Motor neuron (in vitro differentiated cells): ENCODE data around the gene NUTF2. TPM values are rescaled to one million over a fixed set of nuclear protein-coding genes. Genes with fewer than 3 reads are reported as not detected.
A peak's percentile ranks its signal among the peaks of the same experiment; 100 is the strongest.

Source experiments
- ATAC-seq, 8 experiments: fragments of 200-7000 bp; cut with Tn5 transposase; replicated peaks in 6 of 8; 2 replicates each; pipeline ENCODE4 v1.8.0; 2021; ENCODE audit warnings: mild to moderate bottlenecking in 8 of 8, moderate library complexity in 8 of 8
- H3K27ac ChIP-seq, 2 donors: fragments of 250-450 bp; sonication (Bioruptor Pico); 2 replicates each; pipeline ENCODE4 v1.9.0; 2021; ENCODE audit warnings: antibody characterized with exemption in 2 of 2, mild to moderate bottlenecking in 2 of 2, moderate library complexity in 1 of 2
- H3K4me1 ChIP-seq, 2 donors: fragments of 250-450 bp; sonication (Bioruptor Pico); replicated peaks in 1 of 2; 2 replicates each; pipeline ENCODE4 v1.6.1; 2021; ENCODE audit warnings: antibody characterized with exemption in 2 of 2, mild to moderate bottlenecking in 2 of 2, moderate library complexity in 1 of 2
- H3K4me3 ChIP-seq, 5 donors: fragments of 250-450 bp; sonication (Bioruptor Pico); 2 replicates each; pipeline ENCODE4 v1.9.0; 2021; ENCODE audit warnings: antibody characterized with exemption in 5 of 5, mild to moderate bottlenecking in 5 of 5, moderate library complexity in 4 of 5
- WGBS, 10 experiments: fragments of 450-650 bp; shearing (Covaris generic); methylation state at CpG; one replicate each; pipeline ENCODE4 v1.0.0; 2022; 5-methylcytosine and 5-hydroxymethylcytosine counted together
- in situ Hi-C, 9 experiments: fragments of 400-800 bp; cut with MboI; loops; one replicate each; pipeline ENCODE4 v1.15.0; 2021; ENCODE audit warnings: low sequenced_read_pairs in 9 of 9, low pct_unique_long_range_greater_than_20kb in 2 of 9; ENCODE audit not compliant: unreplicated experiment in 9 of 9
- total RNA-seq, 8 experiments: library from RNA; unstranded; fragments of 300-600 nt; gene quantifications; 2 replicates each; pipeline versions ENCODE4 v1.2.3 to v1.2.4, GENCODE V29; 2022

The NUTF2 gene
- total RNA-seq, 8 experiments from 2014 or later = 52.2 to 122 (median 108) TPM

GRCh38 chr16:67884684-67885083 lies 38.0 kb downstream of the NUTF2 start, which contains the start of gene NRN1L:
Gene NRN1L, plus strand, starts transcription at chr16:67884885. Its CDS starts 19 bp downstream, at chr16:67884904.
- peak; percentile 89 to 98 (median 94) for ATAC-seq
- in situ Hi-C loops = no loop called here
- H3K4me1 ChIP-seq = peaks cover 2 to 6% of the 10 kb centered on the region in 2 donors

GRCh38 chr16:67885545-67885944 lies 38.8 kb downstream of the NUTF2 start:
- no peak for ATAC-seq
- Histone ChIP-seq H3K4me1 (peaks cover 2 to 6% of the 10 kb centered on the region in 2 donors), H3K4me3 (no peak overlapping the region), H3K27ac (no peak overlapping the region)
- WGBS, 10 experiments = no CpG with 5 or more reads among the region's 12 CpGs
- in situ Hi-C loops = no loop called here

More at GRCh38 chr16:67884684-67885083, 38.0 kb downstream of the NUTF2 start, which contains the start of gene NRN1L:
- WGBS, 10 experiments = 0 to 40% (median 8%) methylated on average over 1 to 10 of the region's 22 CpGs; no CpG with 5 or more reads in 5 of the 10 experiments
- no peak within 1 kb of the TSS for H3K27ac ChIP-seq
- no peak within 1 kb of the TSS for H3K4me3 ChIP-seq

GRCh38 chr16:67885976-67886375 lies 39.2 kb downstream of the NUTF2 start:
- Histone ChIP-seq H3K27ac (no peak overlapping the region), H3K4me1 (peaks cover 2 to 6% of the 10 kb centered on the region in 2 donors), H3K4me3 (no peak overlapping the region)
- in situ Hi-C loops = no loop called here
- ATAC-seq = no peak
- WGBS, 10 experiments = 82 to 92% (median 83%) methylated on average over 2 to 7 of the region's 19 CpGs; no CpG with 5 or more reads in 7 of the 10 experiments

- WGBS, 10 experiments = 100% methylated on average over 1 to 2 of the region's 5 CpGs; no CpG with 5 or more reads in 6 of the 10 experiments
- in situ Hi-C loops = no loop called here
- Histone ChIP-seq H3K4me3 (no peak overlapping the region), H3K4me1 (peaks cover 2 to 6% of the 10 kb centered on the region in 2 donors), H3K27ac (no peak overlapping the region)
- no peak for ATAC-seq
Measured at GRCh38 chr16:67886387-67886786, 39.7 kb downstream of the NUTF2 start.

GRCh38 chr16:67888331-67888730 lies 41.6 kb downstream of the NUTF2 start:
- Histone ChIP-seq H3K4me3 (no peak overlapping the region), H3K4me1 (peaks cover 4 to 8% of the 10 kb centered on the region in 2 donors), H3K27ac (no peak overlapping the region)
- ATAC-seq = no peak
- 30 to 90% (median 50%) methylated on average over 1 to 2 of the region's 3 CpGs; no CpG with 5 or more reads in 5 of the 10 experiments for WGBS, 10 experiments
- in situ Hi-C loops = no loop called here

GRCh38 chr16:67892375-67892774 lies 45.6 kb downstream of the NUTF2 start:
- in situ Hi-C loops = no loop called here
- Histone ChIP-seq H3K27ac (no peak overlapping the region), H3K4me3 (peak overlapping the region; percentile 81 to 98 (median 96)), H3K4me1 (peaks cover 10 to 11% of the 10 kb centered on the region in 2 donors)
- 0 to 76% (median 56%) methylated on average over 1 to 5 of the region's 5 CpGs; no CpG with 5 or more reads in 2 of the 10 experiments for WGBS, 10 experiments
- no peak for ATAC-seq

- ATAC-seq = peak; percentile 87 to 99 (median 98)
- peak within 1 kb of the TSS; percentile 87 to 96 for H3K27ac ChIP-seq
- 0 to 6% (median 0%) methylated on average over 1 to 18 of the region's 90 CpGs; no CpG with 5 or more reads in 1 of the 10 experiments for WGBS, 10 experiments
- H3K4me3 ChIP-seq = peak within 1 kb of the TSS; percentile 81 to 98 (median 96)
- in situ Hi-C loops = no loop called here
- H3K4me1 ChIP-seq = peaks cover 10 to 13% of the 10 kb centered on the region in 2 donors
Measured at GRCh38 chr16:67892899-67893742, 46.4 kb downstream of the NUTF2 start, which contains the start of gene PSKH1. Gene PSKH1, plus strand, starts transcription at chr16:67893254. Its CDS starts 15,496 bp downstream, at chr16:67908750.

- Histone ChIP-seq H3K27ac (peak overlapping the region; percentile 87 to 96), H3K4me1 (peaks cover 10 to 13% of the 10 kb centered on the region in 2 donors), H3K4me3 (peak overlapping the region; percentile 81 to 98 (median 96))
- 0 to 60% (median 27%) methylated on average over 1 to 10 of the region's 14 CpGs; no CpG with 5 or more reads in 2 of the 10 experiments for WGBS, 10 experiments
- peak in 1 of 8 experiments; percentile 1 for ATAC-seq
- in situ Hi-C loops = no loop called here
Measured at GRCh38 chr16:67893743-67894399, 47.1 kb downstream of the NUTF2 start.

GRCh38 chr16:67897231-67897630 lies 50.5 kb downstream of the NUTF2 start:
- in situ Hi-C loops = no loop called here
- 46 to 100% (median 78%) methylated on average over 1 to 3 of the region's 3 CpGs; no CpG with 5 or more reads in 2 of the 10 experiments for WGBS, 10 experiments
- no peak overlapping the region for H3K4me3 ChIP-seq
- no peak overlapping the region for H3K27ac ChIP-seq
- H3K4me1 ChIP-seq = peaks cover 10 to 11% of the 10 kb centered on the region in 2 donors
- ATAC-seq = peak in 5 of 8 experiments; percentile 4 to 58 (median 11)

GRCh38 chr16:67901734-67902133 lies 55.0 kb downstream of the NUTF2 start:
- ATAC-seq = no peak
- H3K4me1 ChIP-seq = peaks cover 0 to 2% of the 10 kb centered on the region in 2 donors
- WGBS, 10 experiments = 82 to 100% (median 98%) methylated on average over 1 to 4 of the region's 5 CpGs; no CpG with 5 or more reads in 2 of the 10 experiments
- H3K4me3 ChIP-seq = no peak overlapping the region
- no peak overlapping the region for H3K27ac ChIP-seq
- in situ Hi-C loops = no loop called here

- no peak overlapping the region for H3K27ac ChIP-seq
- no peak for ATAC-seq
- no peak overlapping the region for H3K4me3 ChIP-seq
- no peaks in the 10 kb centered on the region for H3K4me1 ChIP-seq
- in situ Hi-C loops = no loop called here
- WGBS, 10 experiments = 89 to 100% (median 96%) methylated on average over 2 to 4 of the region's 4 CpGs; no CpG with 5 or more reads in 3 of the 10 experiments
Measured at GRCh38 chr16:67902831-67903230, 56.1 kb downstream of the NUTF2 start.

GRCh38 chr16:67907397-67908180 lies 60.9 kb downstream of the NUTF2 start:
- ATAC-seq = peak in 2 of 8 experiments; percentile 51 to 71
- WGBS, 10 experiments = 89 to 100% (median 95%) methylated on average over 1 to 11 of the region's 11 CpGs; no CpG with 5 or more reads in 3 of the 10 experiments
- in situ Hi-C loops = no loop called here
- Histone ChIP-seq H3K27ac (no peak overlapping the region), H3K4me3 (no peak overlapping the region), H3K4me1 (no peaks in the 10 kb centered on the region)
